ENCODE measurements around the gene CHD2.

CHD2 gene

DNA sequence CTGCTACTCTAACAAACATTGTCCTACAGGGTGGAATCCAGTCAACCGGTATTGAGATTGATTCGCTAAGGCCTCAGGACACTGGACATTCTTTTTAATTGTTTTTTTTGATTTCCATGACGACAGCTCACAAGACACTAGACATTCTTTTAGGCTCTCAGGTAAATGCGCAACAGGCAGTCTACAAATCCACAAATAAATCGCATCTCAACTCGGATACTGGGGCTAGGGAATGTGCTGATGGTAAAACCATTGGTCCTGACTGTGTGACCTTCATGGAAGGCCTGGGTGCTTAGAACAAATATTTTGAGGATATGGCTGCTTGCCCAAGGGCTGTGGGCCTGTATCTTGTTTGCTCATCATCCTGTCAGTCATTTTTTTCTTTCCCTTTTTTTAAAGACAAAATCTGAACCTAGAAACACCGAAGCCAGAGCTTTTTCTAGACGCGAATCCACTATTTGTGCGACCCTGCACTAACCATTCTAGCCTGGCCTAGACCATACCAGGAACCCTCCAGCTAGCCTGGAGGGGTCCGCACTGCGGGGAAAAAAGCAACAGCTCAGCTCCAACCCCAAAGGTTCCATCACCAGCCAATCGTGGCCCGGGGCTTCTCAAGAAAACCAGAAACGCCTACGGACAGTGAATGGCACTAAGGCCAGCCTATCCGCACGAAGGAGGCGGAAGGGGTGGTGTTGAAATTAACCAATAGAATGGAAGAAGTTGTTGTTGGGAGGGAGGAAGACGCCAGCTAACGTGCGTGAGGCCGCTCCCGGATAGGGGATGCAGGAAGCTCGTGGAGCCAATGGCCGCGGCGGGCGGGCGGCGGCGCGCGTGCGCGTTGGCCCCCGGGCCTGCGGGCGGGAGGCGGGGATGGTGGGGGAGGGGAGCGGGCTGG lies 18.1 kb upstream of the CHD2 start:
- peak; percentile 100 for DNase-seq (ENCODE audit: low read depth)
- H3K4me3 ChIP-seq (ENCODE audit: low read depth, low read length), result peak overlapping the region; percentile 46
- TF ChIP-seq, protein P1, sequence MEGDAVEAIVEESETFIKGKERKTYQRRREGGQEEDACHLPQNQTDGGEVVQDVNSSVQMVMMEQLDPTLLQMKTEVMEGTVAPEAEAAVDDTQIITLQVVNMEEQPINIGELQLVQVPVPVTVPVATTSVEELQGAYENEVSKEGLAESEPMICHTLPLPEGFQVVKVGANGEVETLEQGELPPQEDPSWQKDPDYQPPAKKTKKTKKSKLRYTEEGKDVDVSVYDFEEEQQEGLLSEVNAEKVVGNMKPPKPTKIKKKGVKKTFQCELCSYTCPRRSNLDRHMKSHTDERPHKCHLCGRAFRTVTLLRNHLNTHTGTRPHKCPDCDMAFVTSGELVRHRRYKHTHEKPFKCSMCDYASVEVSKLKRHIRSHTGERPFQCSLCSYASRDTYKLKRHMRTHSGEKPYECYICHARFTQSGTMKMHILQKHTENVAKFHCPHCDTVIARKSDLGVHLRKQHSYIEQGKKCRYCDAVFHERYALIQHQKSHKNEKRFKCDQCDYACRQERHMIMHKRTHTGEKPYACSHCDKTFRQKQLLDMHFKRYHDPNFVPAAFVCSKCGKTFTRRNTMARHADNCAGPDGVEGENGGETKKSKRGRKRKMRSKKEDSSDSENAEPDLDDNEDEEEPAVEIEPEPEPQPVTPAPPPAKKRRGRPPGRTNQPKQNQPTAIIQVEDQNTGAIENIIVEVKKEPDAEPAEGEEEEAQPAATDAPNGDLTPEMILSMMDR (conservative IDR thresholded peaks at IDR 0.05; ENCODE audit: low read depth, low read length), result no peak

DNA sequence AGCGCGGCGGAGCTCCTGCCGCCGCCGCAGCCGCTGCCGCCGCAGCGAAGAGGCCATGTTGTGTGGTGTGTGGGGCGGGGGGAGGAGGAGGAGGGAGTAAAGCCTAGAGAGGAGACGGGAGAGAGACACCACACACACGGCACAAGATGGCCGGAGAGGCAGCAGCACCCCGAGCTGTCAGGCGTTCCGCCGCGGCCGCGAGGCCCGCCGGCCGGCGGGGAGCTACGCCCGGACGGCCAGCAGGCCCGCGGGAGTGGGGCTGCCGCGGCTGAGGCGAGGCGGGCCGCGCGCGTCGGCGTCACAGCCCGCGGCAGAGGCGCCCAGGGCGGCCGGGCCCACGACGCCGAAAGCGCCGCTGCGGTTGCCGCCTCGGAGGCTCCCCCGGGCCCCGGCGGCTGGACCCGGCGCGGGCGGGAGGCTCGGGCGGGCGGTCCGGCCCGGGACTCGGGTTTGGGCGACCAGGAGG lies 17.4 kb upstream of the CHD2 start:
- DNase-seq (ENCODE audit: low read depth), result no peak
- peak overlapping the region; percentile 74 for H3K4me3 ChIP-seq (ENCODE audit: low read depth, low read length)
- TF ChIP-seq, protein P1 (conservative IDR thresholded peaks at IDR 0.05; ENCODE audit: low read depth, low read length), result no peak

DNA sequence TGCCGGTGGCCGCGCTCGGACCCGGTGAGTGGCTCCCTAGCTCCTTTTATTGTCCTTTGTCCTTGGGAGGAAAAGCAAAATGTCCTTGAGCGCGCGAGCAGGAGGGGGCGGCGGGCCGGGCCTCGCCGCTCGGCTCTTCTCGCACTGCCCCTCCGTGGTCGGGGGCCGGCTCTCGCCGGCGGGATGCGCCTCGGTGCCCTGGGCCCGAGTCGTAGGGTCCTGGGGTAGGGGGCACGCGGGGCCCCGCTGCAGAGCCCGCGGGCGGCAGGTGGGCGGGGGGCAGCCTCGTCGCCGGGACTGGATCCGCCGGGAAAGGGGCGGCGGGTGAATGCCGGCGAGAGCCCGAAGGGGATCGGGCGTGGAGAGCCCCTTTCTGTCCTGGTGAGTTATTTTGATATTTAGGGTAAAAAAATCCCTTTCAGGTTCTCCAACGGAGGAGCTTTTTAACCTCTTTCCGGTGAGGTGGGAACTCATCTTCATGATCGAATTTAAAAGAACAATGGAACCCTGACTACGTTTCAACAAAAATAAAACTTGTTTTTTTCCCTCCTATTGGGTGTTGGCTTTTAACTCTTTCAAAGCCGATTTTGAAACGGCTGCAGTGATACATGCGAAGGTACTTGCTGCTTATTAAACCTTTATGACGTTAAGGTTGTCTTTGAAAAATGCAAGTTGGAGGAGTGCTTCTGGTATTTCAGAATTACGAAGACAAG lies 16.8 kb upstream of the CHD2 start:
- TF ChIP-seq, protein P1 (conservative IDR thresholded peaks at IDR 0.05; ENCODE audit: low read depth, low read length), result no peak
- peak overlapping the region; percentile 74 for H3K4me3 ChIP-seq (ENCODE audit: low read depth, low read length)
- DNase-seq (ENCODE audit: low read depth), result peak; percentile 56

DNA sequence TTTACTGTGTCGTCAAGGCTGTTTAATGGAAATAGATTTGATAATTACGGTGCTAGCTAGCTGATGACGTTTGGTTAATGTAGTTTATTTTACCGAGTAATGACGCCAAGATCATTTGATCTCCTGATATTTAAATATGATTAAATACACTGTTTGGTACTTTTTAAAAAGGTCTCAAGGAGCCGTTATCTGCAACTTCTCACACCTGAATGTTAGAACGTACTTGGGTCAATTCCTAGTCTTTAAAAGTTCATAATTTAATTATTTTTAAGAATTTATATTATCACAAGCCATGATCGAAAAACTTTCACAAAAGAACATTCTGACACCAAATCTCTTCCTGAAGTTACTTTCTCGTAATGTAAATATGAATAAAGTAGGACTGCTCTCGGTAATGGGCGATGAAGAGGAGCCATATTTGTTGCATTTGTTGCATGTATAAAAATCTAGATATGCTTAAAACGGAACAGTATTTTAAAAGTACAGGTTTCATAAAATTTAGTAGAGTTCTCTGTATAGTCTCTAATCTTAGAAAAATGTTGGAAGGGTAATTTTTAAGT lies 16.2 kb upstream of the CHD2 start:
- TF ChIP-seq, protein P1 (conservative IDR thresholded peaks at IDR 0.05; ENCODE audit: low read depth, low read length), result no peak
- DNase-seq (ENCODE audit: low read depth), result no peak

DNA sequence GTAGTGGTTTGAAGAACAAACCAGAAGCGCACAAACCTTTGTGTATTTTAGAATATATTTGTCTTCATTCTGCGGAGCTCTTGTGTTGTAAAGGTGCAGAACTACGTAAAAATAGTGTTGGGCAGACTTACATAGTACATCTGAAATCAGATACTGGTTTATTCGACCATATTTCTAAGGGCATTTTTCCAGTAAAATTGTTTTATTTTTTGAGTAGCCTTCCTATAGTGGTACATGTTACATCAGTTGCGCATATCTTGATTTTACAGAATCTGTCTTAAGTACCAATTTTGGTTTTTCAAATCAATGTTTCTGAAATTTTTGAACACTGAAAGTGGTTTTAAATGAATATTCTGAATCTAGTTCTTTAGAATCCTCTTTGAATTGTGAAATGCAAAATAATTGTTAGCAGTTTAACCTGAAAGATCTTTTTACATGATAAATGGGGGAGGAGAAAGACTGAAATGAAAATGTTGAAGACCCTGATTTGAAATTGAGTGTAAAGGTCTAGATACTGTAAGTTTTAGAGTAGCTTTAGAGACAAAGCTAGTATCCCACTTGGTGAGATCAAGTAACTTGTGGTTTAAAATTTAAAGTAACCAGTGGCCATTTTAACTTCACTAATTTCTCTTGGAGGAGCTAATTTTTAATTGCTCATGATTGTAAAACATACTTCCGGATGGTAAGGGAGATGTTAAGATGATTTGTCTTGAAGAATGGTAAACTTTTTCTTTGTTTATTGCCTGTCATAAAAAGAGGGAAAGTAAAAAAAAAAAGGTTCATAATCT lies 15.5 kb upstream of the CHD2 start:
- H3K4me3 ChIP-seq (ENCODE audit: low read depth, low read length), result peak overlapping the region; percentile 74
- peak; percentile 35 for DNase-seq (ENCODE audit: low read depth)
- TF ChIP-seq, protein P1 (conservative IDR thresholded peaks at IDR 0.05; ENCODE audit: low read depth, low read length), result no peak

More for the DNA sequence above, 16.2 kb upstream of the CHD2 start:
- H3K4me3 ChIP-seq (ENCODE audit: low read depth, low read length), result peak overlapping the region; percentile 74

DNA sequence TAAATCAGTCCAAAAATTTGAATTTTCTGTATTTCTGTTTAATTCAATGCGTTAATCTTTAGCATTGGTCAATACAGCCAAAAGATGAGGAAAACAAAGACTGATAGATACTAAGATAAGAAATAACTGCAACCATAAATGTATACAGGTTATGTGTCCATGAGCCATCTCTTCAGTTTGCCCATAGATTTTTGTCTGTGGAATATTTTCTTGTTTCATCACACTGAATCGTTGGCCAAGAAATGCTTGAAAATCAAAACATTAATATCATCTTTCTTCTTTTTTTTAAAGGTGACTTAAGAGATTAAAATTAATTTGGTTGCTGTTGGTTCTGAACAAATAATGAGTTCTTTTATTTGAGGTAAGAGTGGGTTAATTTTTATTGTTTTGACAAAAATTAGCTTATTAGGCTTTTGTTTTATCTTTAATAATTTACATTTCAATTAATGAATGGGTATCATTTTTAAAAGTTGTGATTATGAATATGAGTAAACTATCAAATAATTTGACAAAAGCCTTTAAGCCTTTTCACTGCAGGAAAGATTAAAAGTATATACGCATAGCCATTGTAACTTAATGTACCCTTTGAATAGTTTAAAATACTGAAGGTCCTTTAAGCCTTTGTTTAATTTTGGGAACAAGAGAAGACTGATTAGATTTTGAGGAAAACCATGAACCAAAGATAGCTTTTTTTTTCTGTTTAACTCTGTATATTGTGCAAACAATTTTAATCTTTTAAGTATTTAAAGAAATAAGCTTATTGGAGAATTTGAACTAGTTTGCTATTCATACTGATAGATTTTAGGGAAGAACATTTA lies 14.7 kb upstream of the CHD2 start:
- TF ChIP-seq, protein P1 (conservative IDR thresholded peaks at IDR 0.05; ENCODE audit: low read depth, low read length), result no peak
- peak overlapping the region; percentile 74 for H3K4me3 ChIP-seq (ENCODE audit: low read depth, low read length)
- DNase-seq (ENCODE audit: low read depth), result no peak

All from choroid plexus epithelial cell (primary cell).